H1 (cell line): ENCODE data around the gene IRF9. TPM values are rescaled to one million over a fixed set of nuclear protein-coding genes. Genes with fewer than 3 reads are reported as not detected.

Experiments used
- CTCF ChIA-PET: fragments of 300-600 bp; sonication (Branson Sonifier 250); formaldehyde crosslinking; loops from one replicate; lab custom pipeline; 2021; ENCODE audit not compliant: partially characterized antibody; lab: Charles Lee
- POLR2A ChIA-PET: fragments of 300-600 bp; sonication (Branson Sonifier 250); formaldehyde crosslinking; loops from one replicate; lab custom pipeline; 2021; ENCODE audit warnings: inconsistent platforms; ENCODE audit not compliant: partially characterized antibody; lab: Charles Lee
- DNase-seq, 2 experiments: peaks; one replicate each; pipeline versions ENCODE4 v3.0.0 to v3.0.0-alpha.2; 2010 to 2022; ENCODE audit warnings: low spot score in 2 of 2, low read depth in 1 of 2, mixed read lengths in 1 of 2
- FAIRE-seq: peaks from 2 replicates; lab custom pipeline; 2011; peaks lifted over from hg19 to GRCh38; lab: Jason Lieb, UNC
- H2AFZ ChIP-seq: 2 replicates; pipeline ENCODE4 v1.8.1; 2012; ENCODE audit warnings: low read length, inconsistent platforms
- H2AK5ac ChIP-seq: 2 replicates; pipeline ENCODE4 v1.6.1; 2013; ENCODE audit warnings: low read depth, low read length
- H2BK120ac ChIP-seq: replicated peaks from 2 replicates; pipeline ENCODE3; 2013; ENCODE audit warnings: low read depth, low read length, inconsistent platforms
- H2BK12ac ChIP-seq: 2 replicates; pipeline ENCODE4 v1.6.1; 2013; ENCODE audit warnings: low read depth, low read length
- H2BK15ac ChIP-seq: 2 replicates; pipeline ENCODE4 v1.6.1; 2013; ENCODE audit warnings: low read length
- H2BK20ac ChIP-seq: 2 replicates; pipeline ENCODE4 v1.6.1; 2013; ENCODE audit warnings: low read length
- H2BK5ac ChIP-seq: 2 replicates; pipeline ENCODE4 v1.6.1; 2013; ENCODE audit warnings: low read depth, low read length
- H3K14ac ChIP-seq: 2 replicates; pipeline ENCODE4 v1.6.1; 2013; ENCODE audit warnings: inconsistent platforms; ENCODE audit not compliant: insufficient read length
- H3K18ac ChIP-seq: 2 replicates; pipeline ENCODE4 v1.6.1; 2013; ENCODE audit warnings: low read length; ENCODE audit errors: extremely low read depth
- H3K23ac ChIP-seq: 2 replicates; pipeline ENCODE4 v1.6.1; 2013; ENCODE audit warnings: inconsistent platforms; ENCODE audit not compliant: insufficient read length
- H3K23me2 ChIP-seq: 2 replicates; pipeline ENCODE4 v1.6.1; 2013; ENCODE audit warnings: low read depth, low read length
- H3K27ac ChIP-seq: 2 replicates; pipeline ENCODE4 v1.6.1; 2011; ENCODE audit warnings: low read depth, low read length, inconsistent platforms
- H3K27me3 ChIP-seq, 4 experiments: replicated peaks in 1 of 4; 1 replicate in 1 of 4; 2 replicates in 3 of 4; pipeline versions ENCODE4 v1.6.1 to v1.8.1; 2011 to 2013; ENCODE audit warnings: low read length in 3 of 4, mild to moderate bottlenecking in 3 of 4, inconsistent platforms in 2 of 4, mixed read lengths in 2 of 4, moderate library complexity in 1 of 4; ENCODE audit not compliant: control insufficient read depth in 3 of 4, insufficient read depth in 3 of 4; ENCODE audit errors: extremely low read depth in 1 of 4
- H3K36me3 ChIP-seq, 4 experiments: 2 replicates each; pipeline versions ENCODE4 v1.6.1 to v1.8.1; 2011 to 2013; ENCODE audit warnings: mild to moderate bottlenecking in 4 of 4, low read length in 3 of 4, moderate library complexity in 2 of 4, control low read depth in 1 of 4, inconsistent platforms in 1 of 4; ENCODE audit not compliant: insufficient read depth in 4 of 4, control insufficient read depth in 2 of 4
- H3K4ac ChIP-seq: replicated peaks from 2 replicates; pipeline ENCODE3; 2013; ENCODE audit warnings: low read length, low read depth, mixed read lengths, inconsistent platforms; ENCODE audit not compliant: insufficient read length
- H3K4me1 ChIP-seq, 4 experiments: replicated peaks in 1 of 4; 1 replicate in 1 of 4; 2 replicates in 3 of 4; pipeline versions ENCODE4 v1.6.1 to v1.8.1; 2011 to 2013; ENCODE audit warnings: low read length in 3 of 4, inconsistent platforms in 2 of 4, mixed read lengths in 1 of 4; ENCODE audit not compliant: insufficient read depth in 4 of 4, control insufficient read depth in 3 of 4
- H3K4me2 ChIP-seq, 2 experiments: 2 replicates each; pipeline versions ENCODE4 v1.6.1 to v1.8.1; 2011 to 2013; ENCODE audit warnings: low read depth in 2 of 2, low read length in 2 of 2, control low read depth in 1 of 2, inconsistent platforms in 1 of 2, mild to moderate bottlenecking in 1 of 2; ENCODE audit not compliant: insufficient read depth in 1 of 2
- H3K4me3 ChIP-seq, 4 experiments: fragments of 200-600, 300-600 bp in 1 of 4; sonication (generic), shearing (Covaris generic), sonication (Bioruptor Twin) in 1 of 4; 2 replicates each; pipeline versions ENCODE4 v1.5.1 to v1.8.1; 2011 to 2016; ENCODE audit warnings: low read length in 4 of 4, low read depth in 3 of 4, control low read depth in 2 of 4, inconsistent platforms in 2 of 4, mild to moderate bottlenecking in 2 of 4, mixed read lengths in 1 of 4, moderate library complexity in 1 of 4; ENCODE audit not compliant: insufficient read depth in 2 of 4; ENCODE audit errors: extremely low read depth in 1 of 4
- H3K56ac ChIP-seq: replicated peaks from 2 replicates; pipeline ENCODE3; 2013; ENCODE audit warnings: low read depth, mild to moderate bottlenecking, mixed read lengths, low read length, inconsistent platforms; ENCODE audit not compliant: insufficient read length
- H3K79me1 ChIP-seq: 2 replicates; pipeline ENCODE4 v1.6.1; 2013; ENCODE audit warnings: low read depth, low read length, control low read depth
- H3K79me2 ChIP-seq, 2 experiments: 2 replicates each; pipeline versions ENCODE4 v1.6.1 to v1.8.1; 2012 to 2013; ENCODE audit warnings: low read length in 2 of 2, mild to moderate bottlenecking in 2 of 2, inconsistent platforms in 1 of 2; ENCODE audit not compliant: insufficient read depth in 2 of 2, control insufficient read depth in 1 of 2
- H3K9ac ChIP-seq, 4 experiments: replicated peaks in 1 of 4; 1 replicate in 1 of 4; 2 replicates in 3 of 4; pipeline versions ENCODE4 v1.6.1 to v1.8.1; 2011 to 2013; ENCODE audit warnings: low read depth in 3 of 4, low read length in 3 of 4, control low read depth in 2 of 4, mild to moderate bottlenecking in 2 of 4, moderate library complexity in 2 of 4, inconsistent platforms in 1 of 4; ENCODE audit errors: extremely low read depth in 1 of 4
- H3K9me3 ChIP-seq, 2 experiments: 2 replicates each; pipeline versions ENCODE4 v1.6.1 to v1.8.1; 2012 to 2013; ENCODE audit warnings: mild to moderate bottlenecking in 2 of 2, moderate library complexity in 2 of 2, control low read depth in 1 of 2, inconsistent platforms in 1 of 2, low read depth in 1 of 2, low read length in 1 of 2, mixed read lengths in 1 of 2; ENCODE audit not compliant: insufficient read depth in 2 of 2
- H4K20me1 ChIP-seq, 2 experiments: replicated peaks in 1 of 2; 2 replicates each; pipeline versions ENCODE3 to v1.8.1; 2011 to 2013; ENCODE audit warnings: inconsistent platforms in 2 of 2, low read length in 2 of 2, mild to moderate bottlenecking in 1 of 2; ENCODE audit not compliant: insufficient read depth in 2 of 2, control insufficient read depth in 1 of 2
- H4K5ac ChIP-seq: 2 replicates; pipeline ENCODE4 v1.6.1; 2013; ENCODE audit warnings: low read length, low read depth, mixed read lengths, inconsistent platforms; ENCODE audit not compliant: insufficient read length
- H4K8ac ChIP-seq: 2 replicates; pipeline ENCODE4 v1.8.0; 2013; ENCODE audit warnings: mild to moderate bottlenecking, moderate library complexity, low read length, inconsistent platforms; ENCODE audit not compliant: insufficient read depth; ENCODE audit errors: extremely low read depth
- H4K91ac ChIP-seq: replicated peaks from 2 replicates; pipeline ENCODE3; 2013; ENCODE audit warnings: low read length, mixed read lengths, inconsistent platforms; ENCODE audit not compliant: insufficient read length
- EZH2 ChIP-seq: fragments of 200-600 bp; sonication (generic); IDR thresholded peaks from 2 replicates; pipeline ENCODE4 v1.7.1; 2012; ENCODE audit warnings: low read depth, mild to moderate bottlenecking, moderate library complexity, low read length, inconsistent platforms; ENCODE audit not compliant: severe bottlenecking
- HDAC6 ChIP-seq: IDR thresholded peaks from one replicate; pipeline ENCODE4 v1.7.1; 2012; ENCODE audit warnings: low read depth, mild to moderate bottlenecking, inconsistent platforms, low read length, moderate library complexity
- KDM4A ChIP-seq: IDR thresholded peaks from one replicate; pipeline ENCODE4 v1.7.1; 2012; ENCODE audit warnings: low read depth, mild to moderate bottlenecking, moderate library complexity, low read length, inconsistent platforms; ENCODE audit not compliant: severe bottlenecking
- NRF1 ChIP-seq: IDR thresholded peaks from 2 replicates; pipeline ENCODE4 v1.6.1; 2011; ENCODE audit warnings: mild to moderate bottlenecking, low read depth, low read length, improper control_type of control experiment
- RBBP5 ChIP-seq: IDR thresholded peaks from 2 replicates; pipeline ENCODE4 v1.7.1; 2012; ENCODE audit warnings: low read depth, mild to moderate bottlenecking, inconsistent platforms, low read length, moderate library complexity, borderline replicate concordance
- SP1 ChIP-seq: IDR thresholded peaks from 2 replicates; pipeline ENCODE4 v1.6.1; 2011; ENCODE audit warnings: low read depth, low read length
- SRF ChIP-seq: IDR thresholded peaks from 2 replicates; pipeline ENCODE4 v1.6.1; 2011; ENCODE audit warnings: mild to moderate bottlenecking, low read depth, low read length, moderate library complexity
- SUZ12 ChIP-seq: fragments of 200-600 bp; sonication (generic); IDR thresholded peaks from 2 replicates; pipeline ENCODE4 v1.6.1; 2012; ENCODE audit warnings: mild to moderate bottlenecking, inconsistent platforms, low read length, moderate library complexity, mixed read lengths
- YY1 ChIP-seq: IDR thresholded peaks from 2 replicates; pipeline ENCODE4 v1.6.1; 2011; ENCODE audit warnings: low read depth, mild to moderate bottlenecking, low read length
- WGBS, 2 experiments: shearing (Covaris generic) in 1 of 2; methylation state at CpG; one replicate each; pipeline versions ENCODE4 v1.1.6 to v1.1.7; 2013 to 2015; ENCODE audit warnings: low lambda C conversion rate in 2 of 2, mixed read lengths in 2 of 2, inconsistent platforms in 1 of 2, low coverage in 1 of 2, missing lambda C conversion rate in 1 of 2; ENCODE audit not compliant: insufficient replicate concordance in 2 of 2, insufficient coverage in 1 of 2, insufficient read length in 1 of 2; ENCODE audit errors: extremely low coverage in 1 of 2, missing lambda C conversion rate in 1 of 2; 5-methylcytosine and 5-hydroxymethylcytosine counted together
- polyA plus RNA-seq, 7 experiments: library from polyadenylated mRNA; depleted of rRNA in 3 of 7; stranded (reverse) in 5 of 7; unstranded in 2 of 7; fragments of >200 nt in 5 of 7; fragments of 200-250 nt in 2 of 7; gene quantifications; 1 replicate in 5 of 7; 2 replicates in 1 of 7; 4 replicates in 1 of 7; pipeline versions ENCODE4 v1.2.1 to v1.2.3, GENCODE V29; 2011 to 2013; ENCODE audit warnings: missing spikeins in 2 of 7, mixed read lengths in 2 of 7
- total RNA-seq: library from RNA; stranded (reverse); fragmentation: NEBNext Ultra II Directional; extraction: Animal tissue kit (Norgen Biotek cat#: 25700); gene quantifications from 2 replicates; pipeline ENCODE4 v1.2.1, GENCODE V29; 2021
- TF ChIP-seq, protein P1 (sequence below): IDR thresholded peaks from 2 replicates; pipeline ENCODE4 v1.6.1; 2012; ENCODE audit warnings: inconsistent platforms

IRF9 gene
- total and polyA plus RNA-seq, 2 of the 8 experiments (the other 6 are each of a cell fraction or from before 2014, with no cell fraction given) = 11.4 to 13.2 TPM

DNA sequence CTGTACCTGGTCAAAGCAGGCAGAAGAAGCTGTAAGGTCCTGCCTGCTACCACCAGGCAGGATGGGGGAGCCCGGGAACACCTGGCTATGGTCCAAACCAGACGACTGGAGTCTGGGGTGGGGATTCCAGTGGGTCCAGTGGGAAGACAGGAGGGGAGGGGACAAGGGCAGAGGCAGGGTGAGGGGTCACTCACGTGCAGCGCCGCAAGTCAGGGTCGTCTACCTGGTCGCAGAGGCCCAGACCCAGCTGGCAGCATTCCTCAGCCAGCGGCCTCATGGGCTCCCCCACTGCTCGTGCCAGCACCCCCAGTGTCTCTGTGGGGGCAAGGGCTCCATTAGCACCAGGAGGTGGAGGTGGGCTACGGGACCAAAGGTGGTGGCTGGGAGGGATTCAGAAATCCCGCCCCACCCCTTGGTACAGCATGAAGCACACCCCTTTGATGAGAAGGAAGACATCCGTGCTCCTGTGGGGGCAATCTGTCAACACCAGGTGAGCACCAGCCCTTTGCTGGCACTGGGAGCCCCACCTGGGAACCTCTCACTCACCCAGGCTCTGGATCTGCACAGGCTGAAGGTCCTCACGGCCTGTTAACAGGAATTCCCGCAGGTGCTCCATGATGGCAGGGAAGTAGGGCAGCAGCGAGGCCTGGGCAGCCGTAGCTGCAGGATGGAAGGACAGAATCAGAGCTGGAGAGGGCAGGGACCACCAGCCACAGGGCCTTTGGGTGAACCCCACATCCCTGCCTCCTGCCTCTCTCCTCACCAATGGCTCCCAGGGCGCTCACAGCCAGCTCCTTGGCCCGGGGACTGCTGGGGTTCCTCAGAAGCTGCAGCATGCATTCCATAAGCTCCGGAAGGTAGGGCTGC, 23.3 kb downstream of the IRF9 start:
- H2AFZ ChIP-seq = no peak overlapping the region
- WGBS, 2 experiments = 95% methylated on average over 15 of the region's 19 CpGs; no CpG with 5 or more reads in 1 of the 2 experiments

More for the DNA sequence above, 23.3 kb downstream of the IRF9 start:
- Histone ChIP-seq H3K79me1 (peaks cover 14% of the 10 kb centered on the region), H3K14ac (no peak overlapping the region), H3K27me3 (no peaks in the 10 kb centered on the region), H4K8ac (no peak overlapping the region), H3K27ac (no peak overlapping the region), H3K79me2 (peaks cover 0 to 13% of the 10 kb centered on the region in 2 experiments; a peak in 2 of 4 replicates), H3K4ac (no peak overlapping the region), H3K4me2 (no peak overlapping the region), H2BK120ac (no peak overlapping the region), H3K4me1 (peaks cover 0 to 7% (median 4%) of the 10 kb centered on the region in 4 experiments; a peak in 6 of 7 replicates), H3K36me3 (peaks cover 20 to 75% (median 61%) of the 10 kb centered on the region in 4 experiments; a peak in 7 of 8 replicates), H4K91ac (no peak overlapping the region), H2BK15ac (no peak overlapping the region), H3K4me3 (no peak overlapping the region), H3K9me3 (no peaks in the 10 kb centered on the region), H3K23me2 (peaks cover 5% of the 10 kb centered on the region), H2BK12ac (no peak overlapping the region), H3K23ac (no peak overlapping the region), H2AK5ac (no peak overlapping the region), H3K56ac (no peak overlapping the region), H2BK20ac (no peak overlapping the region), H4K20me1 (peaks cover 2 to 25% of the 10 kb centered on the region in 2 experiments), H3K9ac (no peak overlapping the region), H3K18ac (no peak overlapping the region), H2BK5ac (no peak overlapping the region), H4K5ac (no peak overlapping the region)
- POLR2A ChIA-PET = interaction anchor here (0.6 to 9.3 kb wide), 8 partner anchors 9 to 43 kb away, joined by 3 to 158 read pairs (median 6); partner anchors contain the start of genes EMC9, IRF9, MDP1 and REC8
- FAIRE-seq (no peak), DNase-seq (no peak)
- no peak for TF ChIP-seq SRF
- TF ChIP-seq EZH2 = no peak
- TF ChIP-seq NRF1 = no peak
- TF ChIP-seq SP1 = no peak
- TF ChIP-seq RBBP5 = no peak
- no peak for TF ChIP-seq YY1
- TF ChIP-seq SUZ12 = no peak
- TF ChIP-seq KDM4A = no peak
- no peak for TF ChIP-seq HDAC6
- TF ChIP-seq, protein P1, sequence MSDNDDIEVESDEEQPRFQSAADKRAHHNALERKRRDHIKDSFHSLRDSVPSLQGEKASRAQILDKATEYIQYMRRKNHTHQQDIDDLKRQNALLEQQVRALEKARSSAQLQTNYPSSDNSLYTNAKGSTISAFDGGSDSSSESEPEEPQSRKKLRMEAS = no peak
- CTCF ChIA-PET = interaction anchor here (0.6 to 1.5 kb wide), 3 partner anchors 11 to 1632 kb away, joined by 3 to 8 read pairs (median 3); partner anchors contain the start of gene IRF9
